AG10803 (cell line): ENCODE data around the gene TMEM191B.
"Not testable (repeated sequence)": the region's sequence is repeated elsewhere in the genome, so short reads cannot be mapped to it uniquely, and the experiment has no call there.

ENCODE experiments used
- DNase-seq: peaks from one replicate; pipeline ENCODE4 v3.0.0; 2010; ENCODE audit warnings: low read depth
- H3K4me3 ChIP-seq: 2 replicates; pipeline ENCODE4 v1.5.1; 2011; ENCODE audit warnings: mild to moderate bottlenecking, low read length, control low read depth

Gene TMEM191B

DNA sequence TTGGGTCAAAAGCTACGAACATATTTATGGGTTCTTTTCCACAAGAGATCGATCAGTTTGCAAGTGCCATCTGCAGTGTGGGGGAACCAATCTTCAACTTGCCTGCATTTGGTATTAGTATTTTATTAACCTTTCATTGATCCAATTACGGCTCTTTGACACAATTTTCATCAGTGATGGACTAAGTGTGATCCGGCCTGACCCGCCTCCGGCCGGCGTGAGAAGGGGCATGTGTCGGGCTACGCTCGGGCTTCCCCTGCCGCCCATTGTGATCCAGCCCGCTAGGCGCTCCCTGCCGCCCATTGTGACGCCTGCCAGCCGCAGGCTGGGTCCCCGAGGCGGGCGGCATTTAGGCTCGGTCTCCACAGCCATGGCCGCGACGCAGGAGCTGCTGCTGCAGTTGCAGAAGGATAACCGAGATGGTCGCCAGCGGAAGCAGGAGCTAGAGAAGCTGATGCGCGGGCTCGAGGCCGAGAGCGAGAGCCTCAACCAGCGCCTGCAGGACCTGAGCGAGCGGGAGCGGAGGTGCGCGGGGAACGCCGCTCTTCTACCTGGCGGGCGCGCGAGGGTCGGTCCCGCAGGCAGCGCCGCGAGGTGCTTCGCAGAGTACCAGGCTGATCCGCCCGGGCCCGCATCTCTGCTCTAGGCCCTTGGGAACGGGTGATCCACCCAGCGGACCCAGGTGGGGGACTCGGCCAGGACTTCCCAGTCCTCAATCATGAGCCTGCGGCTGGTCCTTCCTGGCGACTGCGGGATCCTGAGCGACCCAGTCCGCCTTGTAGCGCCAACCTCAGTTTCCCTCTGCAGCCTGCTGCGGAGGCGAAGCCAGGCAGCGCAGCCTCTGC, at the start of gene TMEM191B:
Gene TMEM191B (plus strand): TSS at position 51 of the 845 bp plus-strand sequence. CDS start 179 bp downstream, at position 230.
- peak within 1 kb of the TSS; percentile 45; the same call in 1 of the 2 replicates for H3K4me3 ChIP-seq
- not testable (repeated sequence) for DNase-seq

DNA sequence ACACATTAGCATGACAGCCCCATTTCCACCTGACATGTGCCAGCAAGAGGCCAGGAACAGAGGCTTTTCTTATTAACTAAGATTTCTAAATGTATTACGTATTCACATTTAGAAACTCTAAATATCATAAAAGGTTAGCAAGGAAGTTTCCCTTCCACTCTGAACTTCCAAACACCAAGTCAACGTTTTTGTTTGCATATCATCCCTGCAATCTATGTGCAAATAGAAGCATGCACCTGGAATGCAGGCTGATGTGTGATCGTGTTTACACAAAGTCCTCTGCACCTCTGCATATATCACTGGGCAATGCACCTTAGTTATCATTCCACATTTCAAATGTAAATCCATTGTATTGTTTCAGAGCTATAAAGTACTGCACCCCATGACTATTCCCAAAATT, 31.4 kb upstream of the TMEM191B start:
- not testable (repeated sequence) for DNase-seq, H3K4me3 ChIP-seq

DNA sequence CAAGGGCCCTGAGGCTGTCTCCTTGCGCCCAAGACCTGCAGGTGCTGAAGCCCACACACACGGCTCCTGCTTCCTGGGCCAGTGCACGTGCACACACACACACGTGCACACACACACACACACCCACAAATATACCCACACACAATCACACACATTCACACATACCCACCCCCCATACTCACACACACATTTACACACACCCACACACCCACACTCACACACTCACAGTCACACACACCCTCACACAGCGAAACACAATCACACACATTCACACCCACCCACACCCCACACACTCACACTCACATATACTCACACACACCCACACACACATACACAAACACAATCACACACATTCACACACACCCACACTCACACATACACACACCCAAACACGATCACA, 16.3 kb upstream of the TMEM191B start:
- not testable (repeated sequence) for DNase-seq

GRCh38 chr22:18512378-18512777, 15.2 kb upstream of the TMEM191B start:
- not testable (repeated sequence) for DNase-seq

More for the DNA sequence above, 16.3 kb upstream of the TMEM191B start:
- H3K4me3 ChIP-seq = not testable (repeated sequence)

GRCh38 chr22:18513454-18513853, 14.1 kb upstream of the TMEM191B start:
- not testable (repeated sequence) for DNase-seq

More at GRCh38 chr22:18512378-18512777, 15.2 kb upstream of the TMEM191B start:
- not testable (repeated sequence) for H3K4me3 ChIP-seq

GRCh38 chr22:18518061-18518460, 9.5 kb upstream of the TMEM191B start, which contains the start of gene GGTLC3:
GGTLC3 (minus strand) TSS chr22:18518161; CDS start chr22:18517897, 264 bp downstream.
- DNase-seq, H3K4me3 ChIP-seq: not testable (repeated sequence)

More at GRCh38 chr22:18513454-18513853, 14.1 kb upstream of the TMEM191B start:
- H3K4me3 ChIP-seq = not testable (repeated sequence)

DNA sequence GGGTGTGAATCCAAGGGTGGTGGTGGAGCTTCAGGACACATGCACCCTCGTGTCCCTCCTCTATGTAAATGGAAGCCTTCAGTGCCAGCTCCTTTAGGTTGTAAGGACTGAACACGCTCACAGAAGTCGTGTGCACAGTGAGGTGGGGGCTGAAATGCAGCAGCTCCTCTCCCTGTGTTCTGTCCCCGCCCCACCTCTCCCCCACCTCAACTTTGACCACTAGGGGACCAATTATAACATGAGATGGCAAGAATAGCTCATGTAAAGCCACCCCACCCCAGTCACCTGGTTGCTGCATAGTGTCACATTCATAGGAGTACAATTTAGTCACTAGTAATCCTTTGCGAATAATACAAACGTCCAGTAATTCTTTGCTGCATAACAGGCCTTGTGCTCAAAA, 4.8 kb upstream of the TMEM191B start:
- H3K4me3 ChIP-seq, DNase-seq: not testable (repeated sequence)

DNA sequence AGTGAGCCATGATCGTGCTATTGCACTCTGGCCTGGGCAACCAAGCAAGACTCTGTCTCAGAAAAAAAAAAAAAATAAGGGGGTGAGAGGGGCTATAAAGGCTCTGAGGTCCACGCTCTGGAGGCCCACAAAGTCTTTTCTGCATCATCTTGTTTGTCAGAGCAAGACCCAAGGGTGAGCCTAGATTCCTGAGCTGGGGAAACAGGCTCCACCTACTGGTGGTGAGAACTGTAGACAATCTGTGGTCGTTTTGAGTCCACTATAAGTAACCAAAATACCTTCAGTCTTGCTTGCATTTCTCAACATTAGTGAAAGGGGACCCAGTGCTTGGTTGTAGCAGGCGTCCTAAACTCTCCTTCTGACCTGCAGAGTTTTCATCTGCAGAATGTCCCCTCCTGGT, 4.3 kb upstream of the TMEM191B start:
- not testable (repeated sequence) for DNase-seq, H3K4me3 ChIP-seq

GRCh38 chr22:18528597-18529415, 1.2 kb downstream of the TMEM191B start:
- H3K4me3 ChIP-seq = peak overlapping the region; percentile 45
- DNase-seq = peak; percentile 67

GRCh38 chr22:18529416-18530145, 2.0 kb downstream of the TMEM191B start:
- not testable (repeated sequence) for H3K4me3 ChIP-seq, DNase-seq

DNA sequence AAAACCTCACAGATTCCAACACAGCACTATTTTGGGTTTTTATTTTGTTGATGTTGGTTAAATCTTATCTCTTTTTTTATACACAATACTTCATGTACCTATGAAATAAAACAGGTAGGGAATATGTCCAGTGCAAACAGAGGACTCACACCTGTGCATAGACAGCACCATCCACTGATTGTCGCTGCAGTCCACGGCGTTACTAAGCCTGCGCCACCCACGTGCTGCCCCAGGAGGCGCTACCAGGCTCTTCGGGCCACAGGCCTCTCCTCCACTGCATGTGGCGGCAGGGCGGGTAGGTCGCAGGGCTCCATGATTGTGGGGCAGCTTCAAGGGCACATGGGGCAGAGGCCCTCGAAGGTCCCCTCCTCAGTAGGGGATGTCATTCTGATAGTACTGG, 6.0 kb downstream of the TMEM191B start:
- H3K4me3 ChIP-seq, DNase-seq: not testable (repeated sequence)

- DNase-seq, H3K4me3 ChIP-seq: not testable (repeated sequence)
Observed at GRCh38 chr22:18534315-18534714, 6.7 kb downstream of the TMEM191B start.

DNA sequence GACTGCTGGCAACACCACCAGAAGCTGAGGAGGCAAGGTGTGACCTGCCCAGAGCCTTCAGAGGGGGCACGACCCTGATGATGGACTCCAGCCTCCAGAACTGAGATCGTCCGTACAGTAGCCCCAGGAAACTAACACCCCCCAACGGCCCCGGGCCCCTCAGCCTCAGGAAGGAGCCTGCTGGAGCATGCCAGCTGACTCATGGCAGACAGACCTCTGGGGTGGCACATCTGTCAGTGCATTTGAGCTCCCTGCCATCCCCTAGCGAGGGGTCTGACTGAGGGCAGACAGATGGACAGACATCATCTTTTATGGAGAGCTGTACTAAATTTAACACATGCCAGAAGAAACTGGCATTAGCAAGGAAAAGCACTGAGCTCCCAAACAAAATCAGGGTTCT, 12.4 kb downstream of the TMEM191B start:
- DNase-seq, H3K4me3 ChIP-seq: not testable (repeated sequence)

DNA sequence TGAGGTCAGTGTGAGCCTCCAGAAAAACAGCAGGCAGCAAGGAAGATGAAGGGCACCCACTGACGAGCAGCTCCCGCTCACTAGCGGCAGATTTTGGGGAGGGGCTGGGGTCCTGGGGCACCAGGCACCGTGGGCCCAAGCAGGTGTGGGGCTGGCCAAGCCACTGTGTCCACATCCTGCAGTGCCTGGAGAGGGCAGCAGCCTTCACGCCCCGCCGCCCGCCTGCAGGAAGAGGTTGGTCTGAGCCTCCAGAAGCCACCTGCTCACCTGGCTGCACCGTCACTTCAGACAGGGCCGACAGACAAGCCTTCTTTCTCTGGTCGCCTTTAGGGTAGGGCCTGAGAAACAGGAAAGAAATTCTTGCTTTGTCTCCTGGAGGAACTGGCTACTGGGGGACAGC, 15.8 kb downstream of the TMEM191B start:
- not testable (repeated sequence) for DNase-seq, H3K4me3 ChIP-seq

DNA sequence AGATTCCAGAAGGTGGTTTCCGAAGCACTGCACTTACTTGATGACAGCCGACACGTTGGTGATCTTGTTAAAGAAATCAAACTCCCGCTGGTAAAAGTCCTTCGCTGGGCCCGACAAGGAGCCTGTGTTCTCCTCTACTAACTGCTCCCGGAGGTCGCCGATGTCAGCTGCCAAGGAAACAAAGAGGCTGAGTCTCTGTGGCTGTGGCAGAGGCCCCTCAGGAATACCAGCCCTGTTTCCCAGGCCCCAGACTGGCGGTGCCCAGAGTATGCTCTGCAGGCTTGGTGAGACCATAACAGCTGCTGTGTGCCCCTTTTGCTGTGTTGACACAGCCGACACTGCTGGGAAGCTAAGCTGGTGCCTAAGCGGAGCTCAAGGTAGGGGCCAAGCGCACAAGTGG, 17.0 kb downstream of the TMEM191B start:
- not testable (repeated sequence) for H3K4me3 ChIP-seq, DNase-seq

- DNase-seq, H3K4me3 ChIP-seq: not testable (repeated sequence)
Observed at GRCh38 chr22:18549458-18550179, 22.0 kb downstream of the TMEM191B start.

DNA sequence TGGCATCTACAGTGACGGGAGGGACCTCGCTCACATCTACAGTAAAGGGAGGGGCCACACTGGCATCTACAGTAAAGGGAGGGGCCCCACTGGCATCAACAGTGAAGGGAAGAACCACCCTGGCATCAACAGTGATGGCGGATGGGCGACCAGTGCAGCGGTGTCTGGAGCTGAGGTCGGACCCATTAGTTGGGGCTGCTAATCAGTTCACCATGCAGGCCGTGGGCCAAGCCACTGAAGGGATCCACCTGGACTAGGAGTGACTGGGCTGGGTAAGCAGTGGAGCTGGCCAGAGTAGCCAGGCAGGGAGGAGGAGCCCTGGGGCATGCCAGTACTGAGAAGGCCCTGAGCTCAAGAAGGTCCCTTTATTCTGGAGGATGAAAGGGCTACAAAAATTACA, 23.4 kb downstream of the TMEM191B start:
- DNase-seq, H3K4me3 ChIP-seq: not testable (repeated sequence)

DNA sequence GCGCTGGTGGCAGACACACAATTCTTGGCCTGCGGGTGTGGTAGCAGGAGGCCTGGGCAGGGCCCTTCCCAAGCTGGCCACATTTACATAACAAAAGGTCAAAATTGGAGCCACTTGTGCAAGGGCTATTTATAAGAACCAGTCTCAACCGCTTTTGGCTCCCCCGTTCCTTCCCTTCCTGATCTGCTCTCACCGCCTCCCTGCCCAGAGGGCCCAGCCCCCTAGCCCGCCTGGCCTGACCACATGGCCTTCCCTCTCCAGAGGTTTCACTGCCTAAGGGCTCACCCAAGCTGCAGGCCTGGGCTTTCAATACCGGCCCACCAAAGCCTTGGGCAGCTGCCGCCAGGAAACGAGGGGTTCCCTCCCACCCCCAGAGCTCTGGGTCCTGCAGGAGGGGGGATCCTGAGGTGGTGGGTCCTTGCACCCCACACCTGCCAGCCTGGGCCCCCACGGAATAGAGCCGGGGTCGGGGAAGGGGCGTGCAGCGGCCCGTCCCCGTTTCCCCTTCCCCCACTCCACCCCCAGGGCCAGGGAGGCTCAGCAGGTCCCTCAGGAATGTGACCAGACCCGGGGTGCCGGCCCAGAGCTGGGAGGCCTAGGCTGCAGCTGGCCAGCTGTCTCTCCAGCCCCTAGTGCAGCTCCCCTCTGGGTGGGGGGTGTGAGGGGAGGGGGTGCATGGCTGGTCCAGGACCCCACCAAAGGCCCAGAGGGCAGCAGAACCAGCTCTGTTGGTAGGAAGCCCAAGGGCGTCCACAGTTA, 25.4 kb downstream of the TMEM191B start:
- not testable (repeated sequence) for DNase-seq

More for the DNA sequence above, 25.4 kb downstream of the TMEM191B start:
- H3K4me3 ChIP-seq = not testable (repeated sequence)
